ENCODE measurements around the gene ANKRD52. TPM values are rescaled to one million over a fixed set of nuclear protein-coding genes. Genes with fewer than 3 reads are reported as not detected.

The ANKRD52 gene
- total RNA-seq, 4 donors from 2014 or later: 13.8 to 31.5 (median 19.6) TPM

- Histone ChIP-seq H3K9me3 (no peaks in the 10 kb centered on the region), H3K4me3 (peak overlapping the region; percentile 84 to 93 (median 85)), H3K27ac (replicated peaks in 1 of 4) (peak overlapping the region; percentile 90 to 98 (median 96)), H3K27me3 (no peaks in the 10 kb centered on the region), H3K4me1 (peaks cover 54 to 66% (median 62%) of the 10 kb centered on the region in 4 donors), H3K36me3 (peaks cover 0 to 27% (median 24%) of the 10 kb centered on the region in 4 donors)
- 41% methylated on average over 21 of the region's 21 CpGs for WGBS
- intact Hi-C loops (cut with DNase I): no loop called here
- TF ChIP-seq CTCF (IDR thresholded peaks at IDR 0.05): no peak
- no peak for TF ChIP-seq POLR2A (IDR thresholded peaks at IDR 0.05; ENCODE audit: low read depth)
- TF ChIP-seq EP300 (IDR thresholded peaks at IDR 0.05): no peak
- no peak for TF ChIP-seq POLR2AphosphoS5 (IDR thresholded peaks at IDR 0.05)
- DNase-seq (ENCODE audit: extremely low spot score): peak; percentile 92
Observed at GRCh38 chr12:56300644-56301464, 42.7 kb upstream of the ANKRD52 start.

GRCh38 chr12:56299853-56300643 is 41.9 kb upstream of the ANKRD52 start, which contains the start of gene CS:
TSS of gene CS (minus strand) at chr12:56300330. CDS start at chr12:56300201, 129 bp downstream.
- DNase-seq (ENCODE audit: extremely low spot score): peak; percentile 100
- Histone ChIP-seq H3K27me3 (no peaks in the 10 kb centered on the region), H3K36me3 (peaks cover 0 to 22% (median 18%) of the 10 kb centered on the region in 4 donors), H3K27ac (replicated peaks in 1 of 4) (peak within 1 kb of the TSS; percentile 90 to 98 (median 96)), H3K4me1 (peaks cover 54 to 72% (median 66%) of the 10 kb centered on the region in 4 donors), H3K9me3 (no peaks in the 10 kb centered on the region), H3K4me3 (peak within 1 kb of the TSS; percentile 84 to 93 (median 85))
- under 1% methylated on average over 35 of the region's 63 CpGs for WGBS
- intact Hi-C loops (cut with DNase I): no loop called here
- TF ChIP-seq POLR2AphosphoS5 (IDR thresholded peaks at IDR 0.05): peak; percentile 79 to 92
- peak; percentile 69 for TF ChIP-seq POLR2A (IDR thresholded peaks at IDR 0.05; ENCODE audit: low read depth)
- TF ChIP-seq EP300 (IDR thresholded peaks at IDR 0.05): no peak
- no peak for TF ChIP-seq CTCF (IDR thresholded peaks at IDR 0.05)

- no peak for TF ChIP-seq POLR2A (IDR thresholded peaks at IDR 0.05; ENCODE audit: low read depth)
- Histone ChIP-seq H3K4me3 (peak overlapping the region; percentile 84 to 93 (median 85)), H3K27ac (replicated peaks in 1 of 4) (peak overlapping the region; percentile 90 to 98 (median 96)), H3K4me1 (peaks cover 58 to 78% (median 68%) of the 10 kb centered on the region in 4 donors), H3K36me3 (peaks cover 0 to 22% (median 14%) of the 10 kb centered on the region in 4 donors), H3K27me3 (no peaks in the 10 kb centered on the region), H3K9me3 (no peaks in the 10 kb centered on the region)
- no peak for DNase-seq (ENCODE audit: extremely low spot score)
- WGBS: 1% methylated on average over 10 of the region's 10 CpGs
- intact Hi-C loops (cut with DNase I): no loop called here
Observed at GRCh38 chr12:56299308-56299852, 41.2 kb upstream of the ANKRD52 start.

GRCh38 chr12:56298828-56299227 is 40.6 kb upstream of the ANKRD52 start:
- Histone ChIP-seq H3K27me3 (no peaks in the 10 kb centered on the region), H3K4me1 (peaks cover 58 to 84% (median 72%) of the 10 kb centered on the region in 4 donors), H3K36me3 (peaks cover 0 to 16% (median 13%) of the 10 kb centered on the region in 4 donors), H3K4me3 (peak overlapping the region; percentile 84 to 93 (median 85)), H3K27ac (replicated peaks in 1 of 4) (peak overlapping the region; percentile 90 to 98 (median 96)), H3K9me3 (no peaks in the 10 kb centered on the region)
- no peak for TF ChIP-seq POLR2AphosphoS5 (IDR thresholded peaks at IDR 0.05)
- TF ChIP-seq POLR2A (IDR thresholded peaks at IDR 0.05; ENCODE audit: low read depth): no peak
- no peak for TF ChIP-seq EP300 (IDR thresholded peaks at IDR 0.05)
- no peak for TF ChIP-seq CTCF (IDR thresholded peaks at IDR 0.05)
- intact Hi-C loops (cut with DNase I): no loop called here
- WGBS: 68% methylated on average over 5 of the region's 5 CpGs
- DNase-seq (ENCODE audit: extremely low spot score): no peak

All from esophagus muscularis mucosa (tissue), 4 donors.